GM18517 (cell line): ENCODE data around the gene SUGCT.
A peak's percentile ranks its signal among the peaks of the same experiment; 100 is the strongest.

Source experiments
- ATAC-seq: cut with Tn5 transposase; IDR thresholded peaks from one replicate; pipeline ENCODE4 v1.9.1; 2021; ENCODE audit warnings: mild to moderate bottlenecking, moderate library complexity; ENCODE audit not compliant: unreplicated experiment

Gene SUGCT

DNA sequence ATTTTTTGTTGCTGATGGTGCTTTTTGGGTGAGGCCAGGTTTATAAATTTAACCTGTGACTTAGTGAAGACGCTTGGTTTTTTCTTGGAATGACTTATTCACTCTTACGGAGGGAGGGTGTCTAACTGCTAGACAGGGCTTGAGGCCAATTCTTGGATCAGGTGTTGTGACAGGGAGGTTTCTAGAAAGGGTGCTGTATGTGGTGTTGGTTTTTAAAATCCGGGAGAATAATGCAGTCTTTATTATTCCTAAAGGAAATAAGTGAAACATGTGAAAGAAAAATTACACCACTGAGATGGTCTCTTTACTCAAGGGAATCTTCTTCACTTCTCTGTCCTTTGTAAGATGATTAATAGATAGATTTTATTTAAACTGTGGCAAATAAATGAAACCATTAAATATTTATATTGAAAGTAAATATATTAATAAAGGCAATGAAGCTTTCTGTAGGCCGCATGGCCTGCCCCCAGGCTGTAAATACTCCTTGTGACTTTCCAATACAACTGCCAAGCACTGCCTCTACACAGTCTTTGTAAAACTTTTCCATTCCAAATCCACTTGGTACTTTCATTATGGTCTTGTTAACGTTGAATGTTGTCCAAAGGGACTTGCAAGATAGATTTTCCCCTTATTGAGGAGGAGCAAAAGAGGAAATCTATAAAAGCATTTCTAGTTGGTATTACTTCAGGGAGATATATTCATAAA, 323.1 kb downstream of the SUGCT start:
- no peak for ATAC-seq

DNA sequence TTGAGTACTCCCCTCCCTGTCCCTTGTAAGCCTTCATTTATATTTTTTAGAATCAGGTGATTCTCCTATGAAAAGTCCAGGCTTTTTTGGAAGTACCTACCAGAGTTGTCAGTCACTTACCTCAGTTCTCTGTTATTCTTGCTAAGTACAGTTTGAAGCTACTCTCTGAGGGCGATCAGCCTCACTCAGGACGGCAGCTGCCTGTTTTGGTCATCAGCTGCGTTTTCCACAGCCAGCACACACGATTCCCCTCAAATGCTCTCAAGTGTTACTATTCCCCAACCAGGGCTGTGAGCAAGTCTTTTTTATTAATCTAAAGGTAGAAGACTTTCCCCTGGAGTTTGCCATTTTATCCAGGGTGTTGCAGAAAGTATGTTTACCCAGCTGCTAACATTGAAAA, 328.6 kb downstream of the SUGCT start:
- ATAC-seq, result no peak

DNA sequence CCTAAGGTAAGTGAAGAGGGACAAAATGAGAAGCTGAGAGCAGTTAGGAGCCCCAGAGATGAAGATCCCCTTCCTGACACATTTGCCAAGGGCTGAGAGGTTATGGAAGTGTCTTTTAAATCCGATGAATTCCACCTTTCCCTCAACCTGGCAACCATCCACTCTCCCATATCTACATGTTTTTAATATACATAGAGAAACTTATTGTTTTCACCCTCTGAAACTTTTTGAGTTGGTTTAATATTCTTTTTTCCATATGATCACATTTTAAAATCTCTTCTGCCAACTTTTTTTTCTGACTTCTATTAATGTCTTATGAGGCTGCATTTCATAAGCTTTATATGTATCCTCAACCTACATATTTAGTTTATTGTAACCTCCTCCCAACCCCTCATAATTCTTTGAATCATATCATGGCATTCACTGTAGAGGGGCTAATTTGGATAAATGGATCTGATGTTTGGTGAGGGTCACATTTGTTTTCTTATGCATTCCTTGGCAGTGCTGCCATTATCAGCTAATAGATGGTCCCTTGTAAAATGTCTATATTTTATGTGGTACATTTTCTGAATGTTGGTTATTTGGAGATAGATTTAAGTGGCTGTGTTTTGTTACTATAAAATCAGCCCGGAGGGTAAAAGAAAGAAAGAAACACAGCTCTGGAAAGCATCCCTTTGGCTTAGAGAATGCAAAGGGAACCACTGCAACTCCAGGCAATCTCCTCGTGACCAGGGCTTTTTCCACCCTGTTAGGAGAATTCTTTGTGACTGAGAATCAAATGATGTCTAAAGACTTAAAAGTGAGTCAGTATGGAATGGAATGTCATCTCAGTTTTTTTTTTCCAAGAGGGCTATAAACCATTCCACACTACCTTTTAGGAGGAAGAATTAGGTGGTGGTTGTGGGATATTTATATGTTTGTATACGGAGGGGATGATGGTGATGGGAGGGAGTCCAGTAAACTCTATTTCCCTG, 334.4 kb downstream of the SUGCT start:
- no peak for ATAC-seq

DNA sequence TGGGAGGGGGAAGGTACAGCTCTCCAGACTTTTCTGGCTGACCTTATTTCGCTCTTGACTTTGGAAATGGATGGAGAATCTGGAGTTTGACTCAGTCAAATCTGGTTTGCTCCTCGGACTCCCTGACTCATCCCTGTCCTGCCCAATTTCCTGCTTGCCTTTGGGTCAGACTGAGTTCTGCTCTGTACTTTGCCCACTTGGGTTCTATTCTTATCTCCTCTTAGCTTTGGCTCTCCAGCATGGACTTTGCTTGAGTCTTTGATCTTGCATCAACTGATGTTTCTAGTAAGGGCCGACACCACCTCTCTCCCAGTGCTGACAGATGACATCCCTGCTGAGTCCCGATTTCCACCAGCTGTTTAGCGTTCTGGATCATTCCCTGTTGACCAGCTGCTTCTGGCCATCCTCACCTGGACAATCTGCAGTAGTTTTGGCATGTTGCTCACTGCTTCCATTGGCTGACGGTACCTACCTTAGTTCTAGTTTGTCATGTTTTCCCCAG, 335.3 kb downstream of the SUGCT start:
- ATAC-seq, result no peak

DNA sequence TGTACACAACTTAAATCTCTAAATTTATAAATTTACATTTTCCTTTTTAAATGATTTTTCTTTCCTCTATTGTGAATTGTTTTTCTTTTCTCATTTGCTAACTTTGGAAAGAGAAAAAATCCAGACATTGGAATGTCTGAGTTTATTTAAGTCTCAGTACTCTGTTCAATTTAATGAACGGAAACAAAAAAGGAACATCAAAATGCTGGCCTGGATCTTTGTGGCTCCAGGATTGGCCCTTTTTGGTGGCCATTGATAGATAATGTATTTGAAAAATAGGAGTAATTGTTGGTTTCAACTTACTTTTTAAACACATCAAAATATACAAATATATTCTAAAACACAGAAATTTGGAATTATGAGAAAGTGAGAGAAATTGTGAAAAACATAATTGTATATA, 336.0 kb downstream of the SUGCT start:
- no peak for ATAC-seq

DNA sequence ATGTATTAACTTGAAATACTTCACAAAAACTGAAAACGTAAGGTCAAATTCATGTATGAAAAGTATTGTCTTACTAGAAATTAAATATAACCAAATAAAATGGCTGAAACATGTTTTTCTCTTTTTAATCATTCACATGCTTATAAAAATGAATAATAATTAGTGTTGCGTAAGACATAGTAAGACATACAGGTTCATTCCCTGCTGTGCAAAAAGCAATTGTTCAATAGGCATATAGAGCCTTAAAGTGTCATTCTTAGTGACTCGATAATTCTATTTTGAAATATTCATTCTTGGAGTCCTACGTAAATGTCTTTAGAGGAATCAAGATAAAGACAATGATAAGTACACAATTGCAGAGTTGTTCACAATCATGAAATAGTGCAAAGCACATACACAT, 337.1 kb downstream of the SUGCT start:
- ATAC-seq, result no peak

DNA sequence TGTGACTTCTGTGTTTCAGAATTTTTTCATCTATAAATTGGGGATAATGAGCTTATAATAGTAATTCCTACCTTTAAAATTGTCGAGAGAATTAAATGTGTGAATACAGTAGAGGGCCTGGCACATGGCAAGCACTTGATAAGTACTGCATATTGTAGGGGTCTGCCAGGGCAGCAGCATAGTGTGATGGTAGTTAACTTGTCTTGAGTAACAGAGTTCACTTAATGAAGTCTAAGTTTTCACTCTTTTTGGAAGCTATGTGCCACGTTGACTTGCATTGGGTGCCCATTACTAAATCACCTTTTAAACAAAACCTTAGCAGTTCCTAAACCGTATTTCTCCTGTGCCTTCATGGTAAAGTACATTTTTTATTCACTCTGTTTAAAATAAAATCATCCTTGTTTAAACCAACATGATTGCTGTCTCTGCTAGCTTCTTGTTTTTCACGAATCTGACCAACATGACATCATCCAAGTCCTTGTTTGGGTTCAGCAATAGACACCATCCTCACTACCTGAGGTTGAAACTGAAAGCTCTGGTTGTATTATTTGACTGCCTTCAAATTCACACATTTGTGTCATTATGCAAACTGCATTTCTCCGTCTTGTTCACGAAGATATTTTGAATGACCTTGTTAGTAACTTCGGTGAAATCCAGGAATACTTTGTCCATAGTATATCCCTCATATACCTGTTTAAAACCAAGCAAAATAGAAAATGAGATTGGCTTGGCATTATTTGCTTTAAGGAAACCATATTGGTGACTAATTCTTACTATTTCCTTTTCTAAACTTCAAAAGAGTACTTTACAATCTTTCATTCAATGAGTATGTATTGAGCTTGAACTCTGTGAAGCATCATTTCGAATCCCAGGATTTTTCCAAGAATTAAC, 340.2 kb downstream of the SUGCT start:
- ATAC-seq, result peak; percentile 97

DNA sequence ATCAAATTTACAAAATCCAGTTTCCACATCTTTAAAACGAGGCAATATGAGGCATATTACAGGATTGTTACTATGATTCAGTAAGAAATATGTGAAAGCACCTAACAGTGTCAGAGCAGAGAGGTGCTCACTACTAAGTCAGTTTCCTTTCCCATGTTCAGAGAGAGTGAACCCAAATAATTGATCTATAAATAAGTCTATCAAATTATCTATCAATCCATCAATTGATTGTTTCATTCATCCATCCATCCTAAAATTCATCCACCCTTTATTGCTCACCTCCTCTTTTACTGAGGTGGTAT, 340.8 kb downstream of the SUGCT start:
- ATAC-seq, result no peak

DNA sequence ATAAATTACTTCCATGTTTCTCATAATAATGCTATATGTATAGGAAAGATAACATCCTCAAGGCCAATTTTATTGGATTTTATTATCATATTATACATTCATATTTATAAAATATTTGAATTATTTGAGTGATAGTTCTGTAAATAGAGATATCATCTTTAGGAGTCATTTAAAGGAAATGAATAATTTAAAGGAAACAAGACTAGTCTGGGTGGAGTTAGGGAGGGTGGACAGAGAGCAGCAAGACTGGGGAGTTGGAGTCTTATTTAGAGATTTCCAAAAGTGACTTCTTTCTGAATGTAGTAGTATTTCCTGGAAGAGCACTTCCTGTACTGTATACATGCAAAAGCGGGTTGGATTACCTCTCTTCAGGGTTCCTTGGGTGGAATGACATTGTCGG, 342.3 kb downstream of the SUGCT start:
- no peak for ATAC-seq

DNA sequence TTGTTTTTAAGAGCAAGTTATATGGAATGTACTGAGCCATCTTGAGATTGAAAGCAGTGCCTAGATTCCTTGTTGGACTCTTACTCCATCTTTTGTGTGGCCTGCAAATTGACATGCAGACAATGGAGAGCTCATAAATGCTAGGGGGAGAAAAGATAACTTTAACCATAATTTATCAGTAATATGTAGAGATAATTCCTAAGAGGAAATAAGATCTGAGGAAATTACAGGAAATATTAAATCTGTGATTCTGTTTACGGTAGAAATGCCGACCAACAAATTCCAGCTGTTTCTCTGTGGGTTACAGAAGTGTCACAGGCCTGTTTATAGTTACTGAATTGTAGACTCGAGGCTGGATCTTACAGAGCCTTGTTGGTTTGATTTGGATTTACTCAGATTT, 348.0 kb downstream of the SUGCT start:
- ATAC-seq, result no peak

DNA sequence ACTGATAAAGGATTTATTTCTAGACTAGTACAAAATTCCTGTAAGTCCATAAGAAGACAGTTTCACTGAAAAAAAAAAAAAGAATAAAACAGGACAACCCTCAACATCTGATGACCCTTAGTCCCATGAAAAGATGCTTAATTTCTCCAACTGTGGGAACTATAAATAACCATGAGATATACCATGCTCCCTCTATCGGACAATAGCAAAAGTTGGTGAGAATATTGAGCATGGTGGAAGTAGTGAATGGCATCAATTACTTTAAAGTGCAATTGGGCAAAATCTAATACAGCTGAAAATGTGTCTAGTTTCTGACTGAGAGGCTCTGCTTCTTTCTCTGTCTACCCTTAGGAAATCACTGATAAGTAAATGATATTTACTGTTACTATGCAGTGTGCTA, 348.8 kb downstream of the SUGCT start:
- no peak for ATAC-seq

DNA sequence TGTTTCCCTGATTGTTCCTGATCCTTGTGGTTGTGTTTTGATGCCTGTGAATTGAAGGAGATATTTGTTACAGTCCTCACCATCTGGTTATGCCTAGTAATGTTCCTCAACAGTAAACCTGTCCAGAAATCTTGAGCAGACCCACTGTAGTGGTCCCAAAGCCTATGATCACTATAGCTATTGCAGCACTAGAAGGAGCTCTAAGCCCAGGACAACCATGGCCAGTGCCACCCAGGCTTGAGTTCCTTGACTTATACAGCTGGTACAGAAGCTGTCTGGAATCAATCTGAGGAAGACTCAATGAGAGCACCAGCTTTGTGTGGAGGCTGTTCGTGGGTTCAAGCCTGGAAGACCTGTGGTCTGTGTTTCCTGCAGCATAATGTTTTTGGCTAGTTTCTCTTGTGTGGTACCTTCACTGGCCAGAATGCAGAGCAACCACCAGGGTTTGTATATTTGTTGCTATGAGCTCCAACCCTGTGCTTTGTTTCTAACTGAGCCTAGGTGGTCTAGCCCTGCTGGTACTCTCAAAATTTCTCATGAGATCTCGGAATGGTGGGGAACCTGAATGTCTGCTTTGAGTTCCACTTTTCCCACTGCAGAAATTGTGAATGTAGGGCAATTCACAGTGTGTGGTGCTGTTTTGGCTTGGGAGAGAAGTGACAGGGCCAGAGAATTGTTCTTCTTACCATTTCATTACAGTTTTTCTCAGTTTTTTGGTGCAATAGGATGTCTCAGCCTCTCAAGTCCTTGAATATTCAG, 355.2 kb downstream of the SUGCT start:
- no peak for ATAC-seq

DNA sequence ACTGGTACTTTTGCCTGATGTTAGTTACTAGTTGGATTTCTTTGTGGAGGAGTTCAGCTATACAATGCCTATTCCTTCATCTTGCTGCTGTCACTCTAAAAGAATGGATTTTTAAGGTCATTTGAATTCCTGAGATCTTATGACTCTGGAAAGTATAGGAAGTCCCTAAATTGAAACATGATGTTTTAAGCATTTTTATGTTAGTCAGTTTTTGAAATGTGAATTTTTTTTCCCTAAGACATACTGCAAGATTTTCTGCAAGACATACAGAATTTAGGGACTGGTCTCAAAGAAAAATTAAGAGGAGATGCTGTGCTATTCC, 355.8 kb downstream of the SUGCT start:
- ATAC-seq, result no peak

DNA sequence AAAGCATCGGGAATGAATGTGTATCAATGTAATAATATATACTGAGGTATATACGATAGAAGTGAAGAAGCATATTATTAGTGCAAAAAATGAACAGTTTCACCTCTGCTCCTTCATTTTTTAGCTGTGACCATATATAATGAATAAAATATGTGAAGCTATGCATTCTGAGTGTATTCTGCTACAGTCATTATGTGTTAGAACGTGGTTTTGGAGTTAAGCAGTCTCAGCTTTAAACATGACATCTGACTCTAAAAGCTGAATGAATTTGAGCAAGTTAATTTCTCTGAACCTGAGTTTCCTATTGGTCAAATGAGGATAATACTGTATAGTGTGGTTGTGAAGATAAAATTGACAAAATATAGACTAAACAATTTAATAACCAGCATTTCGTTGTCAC, 358.1 kb downstream of the SUGCT start:
- no peak for ATAC-seq

DNA sequence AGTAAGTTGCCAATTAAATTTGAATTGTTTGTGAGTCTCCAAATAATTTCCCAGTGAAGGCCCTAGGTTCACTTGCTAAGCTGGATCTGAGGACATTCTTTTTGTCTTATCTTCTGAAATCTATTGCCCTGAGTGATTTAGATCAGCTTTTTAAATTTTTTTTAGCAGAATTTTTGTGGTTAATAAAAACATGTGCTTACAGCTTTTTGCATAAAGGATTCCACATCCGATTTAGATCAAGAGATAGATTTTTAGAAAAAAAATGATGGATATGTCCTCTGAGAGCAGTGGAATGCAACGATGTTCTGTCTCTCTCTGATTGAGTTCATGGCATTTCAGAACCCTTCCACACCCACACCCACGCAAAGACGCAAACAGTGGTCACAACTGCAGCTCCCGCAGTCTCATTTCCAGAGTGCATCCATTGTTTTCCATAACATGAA, 358.8 kb downstream of the SUGCT start:
- ATAC-seq, result no peak

DNA sequence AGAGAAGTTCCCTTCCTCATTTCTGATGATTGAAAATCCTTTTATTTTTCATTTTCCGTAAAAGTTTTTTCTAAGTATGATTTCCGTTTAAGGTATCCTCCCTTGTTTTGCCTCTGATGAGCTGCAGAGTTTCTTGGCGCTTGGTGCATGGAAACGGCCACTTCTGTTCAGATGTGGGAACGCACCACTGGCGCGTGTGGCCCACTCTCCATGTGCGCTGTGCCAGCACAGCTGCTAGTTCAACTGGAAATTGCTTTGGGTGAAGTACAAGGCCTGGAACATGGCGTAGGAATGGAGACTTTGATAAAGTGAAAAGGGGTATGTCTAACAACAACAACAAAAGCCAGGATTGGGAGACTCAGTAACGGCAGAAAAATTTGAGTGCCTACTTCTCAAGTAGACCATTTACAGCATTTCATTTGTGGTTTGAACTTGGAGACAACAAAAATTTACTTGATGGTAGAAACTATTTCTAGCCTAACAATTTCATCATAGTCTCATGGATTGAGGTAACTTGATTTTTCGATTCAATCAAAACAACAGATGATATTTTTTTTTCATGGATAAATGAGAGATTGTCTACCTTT, 364.2 kb downstream of the SUGCT start:
- ATAC-seq, result no peak

DNA sequence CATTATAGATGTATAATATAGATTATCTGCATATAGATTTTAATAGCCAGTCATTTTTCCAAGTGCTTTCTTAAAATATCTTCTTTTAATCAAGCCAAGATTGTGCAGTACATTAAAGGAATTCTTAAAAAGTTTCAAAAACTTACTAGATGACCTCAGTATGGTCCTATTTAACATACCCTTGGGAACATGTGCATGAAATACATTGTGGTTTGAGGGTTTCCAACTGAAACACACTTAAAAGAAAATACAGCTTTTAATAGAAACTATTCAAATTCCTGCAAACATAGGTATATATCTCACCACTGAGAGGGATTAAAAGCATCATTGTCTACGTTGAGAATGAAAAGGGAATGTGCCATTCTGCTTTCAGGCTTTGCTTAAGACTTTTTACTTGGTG, 364.9 kb downstream of the SUGCT start:
- no peak for ATAC-seq

DNA sequence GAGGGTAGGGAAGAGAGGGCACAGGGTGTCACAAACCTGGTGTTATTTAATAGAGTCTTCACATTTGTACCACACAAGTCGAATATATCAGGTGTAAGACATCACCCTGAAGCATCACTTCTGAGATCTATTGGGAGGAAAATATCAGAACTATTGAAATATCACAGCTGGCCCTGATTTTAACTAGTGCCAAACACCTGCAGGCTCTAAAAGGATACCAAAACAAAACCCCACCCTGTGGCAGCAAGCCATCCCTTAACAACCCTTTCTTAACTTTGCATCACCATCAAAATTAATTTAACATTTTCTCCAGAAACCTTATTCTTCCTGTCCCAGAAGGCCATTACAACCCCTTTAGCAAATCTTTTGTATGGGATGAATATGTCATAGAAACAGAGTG, 365.4 kb downstream of the SUGCT start:
- no peak for ATAC-seq

DNA sequence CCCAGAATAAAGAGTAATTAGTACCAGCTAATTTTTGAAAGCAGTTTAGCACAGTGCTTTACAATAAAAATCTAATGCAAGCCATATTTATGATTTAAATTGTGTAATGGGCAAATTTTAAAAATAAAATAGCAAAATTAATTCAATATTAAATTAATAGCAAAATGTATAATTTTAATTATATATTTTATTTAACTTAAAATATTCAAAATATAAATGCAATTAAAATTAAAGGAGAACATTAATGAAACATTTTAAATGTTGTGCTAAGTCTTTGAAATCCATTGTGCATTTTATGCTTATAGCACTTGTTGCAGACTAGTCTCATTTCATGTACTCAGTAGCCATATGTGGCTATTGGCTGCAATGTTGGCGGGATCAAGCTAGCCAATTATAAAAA, 367.6 kb downstream of the SUGCT start:
- no peak for ATAC-seq

DNA sequence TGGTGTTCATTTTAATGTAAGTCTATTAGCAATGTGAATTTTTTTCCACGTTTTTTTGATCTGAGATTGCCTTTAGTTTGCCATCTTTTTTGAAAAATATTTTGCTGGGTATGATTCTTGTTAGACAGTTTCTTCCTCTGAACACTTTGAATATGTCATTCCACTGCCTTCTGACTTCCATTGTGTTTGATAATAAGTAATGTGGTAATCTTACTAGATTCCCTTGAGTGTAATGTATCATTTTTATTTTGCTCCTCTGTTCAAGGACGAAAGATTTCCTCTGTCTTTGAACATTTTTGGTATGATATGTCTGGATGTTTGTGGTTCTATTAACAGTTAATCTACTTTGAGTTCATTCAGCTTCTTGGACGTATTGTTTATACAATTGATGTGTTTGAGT, 371.4 kb downstream of the SUGCT start:
- no peak for ATAC-seq
